Measurements from ENCODE around the gene FAM210A.

The FAM210A gene

GRCh38 chr18:13646633-13647032, 79.7 kb downstream of the FAM210A start:
- no peak for DNase-seq (ENCODE audit: low read depth)

- DNase-seq (ENCODE audit: low read depth) = no peak
Measured at GRCh38 chr18:13645093-13645492, 81.3 kb downstream of the FAM210A start.

GRCh38 chr18:13643261-13643751, 83.1 kb downstream of the FAM210A start:
- no peak for DNase-seq (ENCODE audit: low read depth)

- no peak for DNase-seq (ENCODE audit: low read depth)
Measured at GRCh38 chr18:13642440-13642827, 83.9 kb downstream of the FAM210A start.

GRCh38 chr18:13641551-13642439, 84.6 kb downstream of the FAM210A start:
- no peak for DNase-seq (ENCODE audit: low read depth)

GRCh38 chr18:13640266-13640860, 86.0 kb downstream of the FAM210A start:
- no peak for DNase-seq (ENCODE audit: low read depth)

- no peak for DNase-seq (ENCODE audit: low read depth)
Measured at GRCh38 chr18:13638719-13639595, 87.4 kb downstream of the FAM210A start.

- DNase-seq (ENCODE audit: low read depth) = no peak
Measured at GRCh38 chr18:13635046-13635445, 91.3 kb downstream of the FAM210A start.

GRCh38 chr18:13633700-13634099, 92.7 kb downstream of the FAM210A start:
- DNase-seq (ENCODE audit: low read depth) = no peak

- DNase-seq (ENCODE audit: low read depth) = no peak
Measured at GRCh38 chr18:13630716-13631268, 95.6 kb downstream of the FAM210A start.

GRCh38 chr18:13629841-13630715, 96.3 kb downstream of the FAM210A start:
- DNase-seq (ENCODE audit: low read depth) = peak; percentile 35

GRCh38 chr18:13628211-13628610, 98.1 kb downstream of the FAM210A start:
- DNase-seq (ENCODE audit: low read depth) = no peak

- no peak for DNase-seq (ENCODE audit: low read depth)
Measured at GRCh38 chr18:13627639-13628038, 98.7 kb downstream of the FAM210A start.

- no peak for DNase-seq (ENCODE audit: low read depth)
Measured at GRCh38 chr18:13626544-13626908, 99.8 kb downstream of the FAM210A start.

GRCh38 chr18:13625843-13626543, 100.4 kb downstream of the FAM210A start:
- no peak for DNase-seq (ENCODE audit: low read depth)

- DNase-seq (ENCODE audit: low read depth) = no peak
Measured at GRCh38 chr18:13625355-13625754, 101.0 kb downstream of the FAM210A start.

- no peak for DNase-seq (ENCODE audit: low read depth)
Measured at GRCh38 chr18:13624563-13625237, 101.7 kb downstream of the FAM210A start.

- no peak for DNase-seq (ENCODE audit: low read depth)
Measured at GRCh38 chr18:13623871-13624270, 102.5 kb downstream of the FAM210A start.

GRCh38 chr18:13623348-13623747, 103.0 kb downstream of the FAM210A start:
- DNase-seq (ENCODE audit: low read depth) = no peak

GRCh38 chr18:13622751-13623150, 103.6 kb downstream of the FAM210A start:
- DNase-seq (ENCODE audit: low read depth) = no peak
